ENCODE data around the gene NELL1.

DNA sequence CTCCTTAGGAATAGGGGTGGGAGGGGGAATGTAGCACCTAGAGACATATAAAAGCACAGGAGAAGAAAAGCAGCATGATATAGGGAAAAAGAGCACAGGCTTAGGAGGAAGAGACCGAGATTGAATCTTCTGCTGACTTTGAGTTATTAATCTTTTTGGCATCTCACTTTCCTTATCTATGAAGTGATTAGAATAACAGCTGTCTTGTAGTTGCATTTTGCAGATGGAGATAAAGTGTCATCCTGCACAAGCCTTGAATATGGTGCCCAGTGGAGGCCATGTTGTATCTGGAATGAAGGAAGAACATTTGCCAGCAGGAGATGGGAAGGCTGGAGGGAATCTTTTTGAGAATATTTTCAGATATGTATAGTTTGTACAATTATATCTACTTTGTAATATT is 594.7 kb downstream of the NELL1 start:
- no peak for TF ChIP-seq CBX8 (IDR thresholded peaks at IDR 0.05)
- TF ChIP-seq, protein P1, sequence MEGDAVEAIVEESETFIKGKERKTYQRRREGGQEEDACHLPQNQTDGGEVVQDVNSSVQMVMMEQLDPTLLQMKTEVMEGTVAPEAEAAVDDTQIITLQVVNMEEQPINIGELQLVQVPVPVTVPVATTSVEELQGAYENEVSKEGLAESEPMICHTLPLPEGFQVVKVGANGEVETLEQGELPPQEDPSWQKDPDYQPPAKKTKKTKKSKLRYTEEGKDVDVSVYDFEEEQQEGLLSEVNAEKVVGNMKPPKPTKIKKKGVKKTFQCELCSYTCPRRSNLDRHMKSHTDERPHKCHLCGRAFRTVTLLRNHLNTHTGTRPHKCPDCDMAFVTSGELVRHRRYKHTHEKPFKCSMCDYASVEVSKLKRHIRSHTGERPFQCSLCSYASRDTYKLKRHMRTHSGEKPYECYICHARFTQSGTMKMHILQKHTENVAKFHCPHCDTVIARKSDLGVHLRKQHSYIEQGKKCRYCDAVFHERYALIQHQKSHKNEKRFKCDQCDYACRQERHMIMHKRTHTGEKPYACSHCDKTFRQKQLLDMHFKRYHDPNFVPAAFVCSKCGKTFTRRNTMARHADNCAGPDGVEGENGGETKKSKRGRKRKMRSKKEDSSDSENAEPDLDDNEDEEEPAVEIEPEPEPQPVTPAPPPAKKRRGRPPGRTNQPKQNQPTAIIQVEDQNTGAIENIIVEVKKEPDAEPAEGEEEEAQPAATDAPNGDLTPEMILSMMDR (IDR thresholded peaks at IDR 0.05): no peak
- TF ChIP-seq RAD21 (conservative IDR thresholded peaks at IDR 0.05 in 1 of 2, IDR thresholded peaks at IDR 0.05 in 1 of 2): no peak

Measured in A549 (cell line).